Measurements from ENCODE around the gene DYNC2LI1.

DYNC2LI1 gene

DNA sequence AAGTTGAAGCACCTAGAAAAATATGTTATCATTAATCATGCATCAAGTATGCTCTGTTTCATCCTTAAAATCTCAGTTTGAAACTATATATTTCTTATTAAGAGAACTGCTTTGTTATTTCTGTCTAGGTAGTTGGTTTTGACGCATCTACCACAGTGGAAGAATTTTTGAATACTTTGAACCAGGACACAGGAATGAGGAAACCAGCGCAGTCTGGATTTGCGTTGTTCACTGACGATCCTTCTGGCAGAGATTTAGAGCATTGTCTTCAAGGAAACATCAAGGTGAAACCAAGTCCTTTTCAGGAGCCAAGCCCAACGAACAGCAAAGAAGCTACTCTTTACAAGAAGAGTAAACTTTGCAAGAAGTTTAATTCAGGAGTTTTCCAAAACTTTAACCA, 30.1 kb upstream of the DYNC2LI1 start:
- no peaks in the 10 kb centered on the region for H3K4me1 Mint-ChIP-seq
- no peaks in the 10 kb centered on the region for H3K9me3 Mint-ChIP-seq
- no peak for DNase-seq (ENCODE audit: low spot score in 2 of 2)
- no peak overlapping the region for H3K4me3 Mint-ChIP-seq
- no peak for ATAC-seq (replicated peaks; ENCODE audit: extremely low read depth, poor library complexity, severe bottlenecking)
- H3K36me3 Mint-ChIP-seq (ENCODE audit: insufficient read depth), result no peaks in the 10 kb centered on the region
- H3K27ac Mint-ChIP-seq (ENCODE audit: low read depth), result no peak overlapping the region
- peaks cover 10% of the 10 kb centered on the region for H3K27me3 Mint-ChIP-seq

DNA sequence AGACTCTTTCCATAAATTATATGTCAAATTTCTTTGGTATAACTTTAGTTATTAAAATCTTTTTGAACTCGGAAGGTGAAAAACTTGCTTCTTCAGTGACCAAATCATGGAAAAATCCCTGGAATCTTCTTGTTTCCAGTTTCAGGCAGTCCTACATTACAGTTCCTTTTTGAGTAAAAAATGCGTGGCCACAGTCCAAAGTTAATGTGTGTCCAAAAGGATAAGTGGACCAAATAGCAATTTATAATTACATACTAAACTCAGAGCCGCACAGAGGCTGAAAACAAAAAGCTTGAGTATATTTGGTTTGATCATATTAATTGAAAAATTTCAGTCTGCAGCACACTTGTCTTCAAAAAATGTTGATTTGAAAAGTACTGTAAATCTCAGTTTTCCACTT, 28.4 kb upstream of the DYNC2LI1 start:
- Mint-ChIP-seq H3K27ac (ENCODE audit: low read depth) (no peak overlapping the region), H3K9me3 (no peaks in the 10 kb centered on the region), H3K36me3 (ENCODE audit: insufficient read depth) (no peaks in the 10 kb centered on the region), H3K4me1 (no peaks in the 10 kb centered on the region), H3K4me3 (no peak overlapping the region), H3K27me3 (no peaks in the 10 kb centered on the region)
- DNase-seq (ENCODE audit: low spot score in 2 of 2) (no peak), ATAC-seq (replicated peaks; ENCODE audit: extremely low read depth, poor library complexity, severe bottlenecking) (no peak)

DNA sequence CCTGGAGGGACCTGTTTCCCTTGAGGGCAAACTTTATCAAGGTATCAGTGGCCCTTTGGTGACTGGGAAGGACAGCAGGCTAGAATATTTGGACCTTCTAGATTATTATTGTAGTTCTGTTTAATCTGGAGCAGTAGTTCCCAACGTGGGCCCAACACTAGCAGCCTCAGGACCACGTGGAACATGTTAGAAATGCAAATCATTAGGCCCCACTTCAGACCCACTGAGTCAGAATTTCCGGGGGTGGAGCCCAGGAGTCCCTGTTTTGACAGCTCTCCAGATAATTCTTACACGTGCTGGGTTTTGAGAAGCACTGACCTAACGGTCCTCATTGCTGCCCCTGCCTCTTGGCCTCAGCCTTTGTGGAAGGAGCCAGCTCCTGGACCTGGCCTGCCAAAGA, 25.5 kb upstream of the DYNC2LI1 start:
- H3K4me3 Mint-ChIP-seq, result no peak overlapping the region
- DNase-seq (ENCODE audit: low spot score in 2 of 2), result no peak
- no peaks in the 10 kb centered on the region for H3K27me3 Mint-ChIP-seq
- no peak for ATAC-seq (replicated peaks; ENCODE audit: extremely low read depth, poor library complexity, severe bottlenecking)
- no peak overlapping the region for H3K27ac Mint-ChIP-seq (ENCODE audit: low read depth)
- H3K36me3 Mint-ChIP-seq (ENCODE audit: insufficient read depth), result no peaks in the 10 kb centered on the region
- H3K9me3 Mint-ChIP-seq, result no peaks in the 10 kb centered on the region
- H3K4me1 Mint-ChIP-seq, result no peaks in the 10 kb centered on the region

DNA sequence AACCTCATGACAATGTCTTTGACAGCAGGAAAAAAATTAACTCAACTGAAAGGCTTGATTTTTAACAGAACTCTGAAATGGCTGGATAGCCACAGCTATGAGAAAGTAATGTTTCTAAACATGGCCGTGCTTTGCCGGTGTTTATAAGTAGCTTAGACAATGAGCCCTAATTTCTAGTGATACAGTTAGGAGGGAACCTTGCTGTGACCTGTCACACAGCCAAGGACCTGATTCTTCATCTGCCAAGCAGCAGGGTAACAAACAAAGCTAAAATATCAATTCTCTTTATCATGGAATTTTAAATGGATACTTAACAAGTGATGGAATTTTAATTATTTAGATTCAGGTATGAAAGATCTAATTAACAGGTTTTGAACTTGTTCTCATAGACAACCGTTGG, 24.3 kb upstream of the DYNC2LI1 start:
- H3K4me3 Mint-ChIP-seq, result no peak overlapping the region
- H3K36me3 Mint-ChIP-seq (ENCODE audit: insufficient read depth), result no peaks in the 10 kb centered on the region
- H3K27me3 Mint-ChIP-seq, result no peaks in the 10 kb centered on the region
- H3K27ac Mint-ChIP-seq (ENCODE audit: low read depth), result no peak overlapping the region
- H3K9me3 Mint-ChIP-seq, result no peaks in the 10 kb centered on the region
- DNase-seq (ENCODE audit: low spot score in 2 of 2) (no peak), ATAC-seq (replicated peaks; ENCODE audit: extremely low read depth, poor library complexity, severe bottlenecking) (no peak)
- no peaks in the 10 kb centered on the region for H3K4me1 Mint-ChIP-seq

DNA sequence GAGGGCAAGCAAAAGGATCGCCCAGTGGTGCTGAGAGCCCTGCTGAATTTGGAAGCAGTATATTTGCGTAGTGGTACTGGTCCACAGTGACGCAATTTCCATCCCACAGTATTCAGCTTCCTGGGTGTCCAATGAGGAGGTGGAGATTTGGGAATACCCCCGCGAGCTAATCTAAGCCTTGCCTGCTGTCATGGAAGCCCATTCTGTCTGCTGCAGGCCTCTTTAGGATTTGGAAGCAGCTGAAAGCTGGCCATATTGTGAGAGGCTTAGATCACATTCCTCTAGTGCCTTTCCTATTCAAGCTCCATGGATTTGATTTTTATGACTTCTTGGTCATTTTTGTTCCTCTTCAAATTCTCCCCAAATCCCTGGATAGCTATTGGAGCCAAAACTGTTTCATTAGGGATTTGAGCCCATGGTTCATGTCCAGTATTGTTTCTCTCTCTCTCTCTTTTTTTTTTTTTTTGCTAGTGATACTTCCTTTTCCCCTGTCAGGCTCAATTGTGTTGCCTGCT, 22.3 kb upstream of the DYNC2LI1 start:
- Mint-ChIP-seq H3K9me3 (no peaks in the 10 kb centered on the region), H3K4me3 (no peak overlapping the region)
- no peak for ATAC-seq (replicated peaks; ENCODE audit: extremely low read depth, poor library complexity, severe bottlenecking)

DNA sequence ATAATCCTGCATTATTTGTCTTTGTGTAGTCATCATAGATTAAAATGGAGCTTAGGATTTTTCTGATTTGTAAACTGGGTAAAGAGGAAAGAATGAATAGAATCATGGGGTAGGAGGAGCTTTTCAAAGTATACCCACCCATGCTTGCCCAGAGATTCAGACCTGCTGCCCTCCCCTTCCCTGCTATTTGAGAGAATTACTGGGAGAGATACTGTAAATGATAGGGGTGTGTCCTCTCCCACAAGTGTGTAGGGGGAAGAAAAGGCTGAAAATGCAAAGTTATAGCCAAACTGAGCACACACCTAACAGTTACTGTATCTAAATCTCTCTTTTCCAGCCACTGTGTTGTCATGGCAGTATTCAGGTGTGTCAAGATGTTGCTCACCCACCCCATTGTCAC, 21.5 kb upstream of the DYNC2LI1 start:
- no peaks in the 10 kb centered on the region for H3K36me3 Mint-ChIP-seq (ENCODE audit: insufficient read depth)
- no peak for DNase-seq (ENCODE audit: low spot score in 2 of 2)
- no peak overlapping the region for H3K27ac Mint-ChIP-seq (ENCODE audit: low read depth)
- no peak for ATAC-seq (replicated peaks; ENCODE audit: extremely low read depth, poor library complexity, severe bottlenecking)
- H3K4me1 Mint-ChIP-seq, result no peaks in the 10 kb centered on the region
- no peaks in the 10 kb centered on the region for H3K9me3 Mint-ChIP-seq
- H3K4me3 Mint-ChIP-seq, result no peak overlapping the region
- no peaks in the 10 kb centered on the region for H3K27me3 Mint-ChIP-seq

More for the DNA sequence above, 22.3 kb upstream of the DYNC2LI1 start:
- H3K27me3 Mint-ChIP-seq, result no peaks in the 10 kb centered on the region
- DNase-seq (ENCODE audit: low spot score in 2 of 2), result no peak
- H3K4me1 Mint-ChIP-seq, result no peaks in the 10 kb centered on the region
- no peak overlapping the region for H3K27ac Mint-ChIP-seq (ENCODE audit: low read depth)
- H3K36me3 Mint-ChIP-seq (ENCODE audit: insufficient read depth), result no peaks in the 10 kb centered on the region

DNA sequence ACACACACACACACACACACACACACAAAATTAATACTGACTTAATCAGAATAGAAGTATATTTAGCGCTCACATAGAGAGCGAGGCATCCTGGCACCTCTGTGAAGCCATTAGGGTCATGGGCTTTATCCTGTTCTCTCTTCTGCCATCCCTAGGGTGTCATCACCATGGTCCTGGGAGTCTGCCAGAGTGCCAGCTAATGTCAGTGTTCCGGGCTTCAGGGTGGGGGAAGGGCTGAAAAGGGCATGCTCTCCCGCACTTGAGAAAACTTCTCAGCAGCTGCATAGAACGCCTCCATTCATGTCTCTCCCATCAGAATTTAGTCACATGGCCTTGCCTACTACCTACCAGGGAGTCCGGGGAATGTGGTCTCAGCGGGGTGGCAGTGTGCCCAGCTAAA, 19.7 kb upstream of the DYNC2LI1 start:
- ATAC-seq (replicated peaks; ENCODE audit: extremely low read depth, poor library complexity, severe bottlenecking), result no peak
- Mint-ChIP-seq H3K4me3 (no peak overlapping the region), H3K36me3 (ENCODE audit: insufficient read depth) (no peaks in the 10 kb centered on the region), H3K4me1 (no peaks in the 10 kb centered on the region), H3K9me3 (no peaks in the 10 kb centered on the region), H3K27me3 (no peaks in the 10 kb centered on the region), H3K27ac (ENCODE audit: low read depth) (no peak overlapping the region)
- no peak for DNase-seq (ENCODE audit: low spot score in 2 of 2)

DNA sequence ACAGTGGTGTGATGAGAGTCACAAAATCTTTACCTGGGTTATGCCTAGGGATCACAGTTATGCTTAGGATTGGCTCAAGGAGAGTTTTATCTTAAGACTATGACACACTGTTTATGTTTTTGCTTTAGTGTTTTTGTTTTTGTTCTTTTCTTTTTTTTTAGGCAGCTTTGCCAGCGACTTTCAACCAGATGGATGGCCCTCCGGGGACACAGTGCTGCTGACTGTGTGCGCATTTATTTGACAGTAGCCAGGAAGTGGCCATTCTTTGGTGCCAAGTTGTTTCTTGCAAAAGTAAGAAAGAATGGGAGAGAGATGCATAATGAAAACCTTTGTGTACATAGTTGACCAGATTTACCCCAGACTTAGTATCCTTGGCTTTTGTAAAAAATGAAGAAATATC, 15.1 kb upstream of the DYNC2LI1 start:
- Mint-ChIP-seq H3K4me1 (no peaks in the 10 kb centered on the region), H3K9me3 (no peaks in the 10 kb centered on the region), H3K4me3 (no peak overlapping the region), H3K36me3 (ENCODE audit: insufficient read depth) (no peaks in the 10 kb centered on the region), H3K27ac (ENCODE audit: low read depth) (no peak overlapping the region), H3K27me3 (no peaks in the 10 kb centered on the region)
- DNase-seq (ENCODE audit: low spot score in 2 of 2), result no peak
- no peak for ATAC-seq (replicated peaks; ENCODE audit: extremely low read depth, poor library complexity, severe bottlenecking)

DNA sequence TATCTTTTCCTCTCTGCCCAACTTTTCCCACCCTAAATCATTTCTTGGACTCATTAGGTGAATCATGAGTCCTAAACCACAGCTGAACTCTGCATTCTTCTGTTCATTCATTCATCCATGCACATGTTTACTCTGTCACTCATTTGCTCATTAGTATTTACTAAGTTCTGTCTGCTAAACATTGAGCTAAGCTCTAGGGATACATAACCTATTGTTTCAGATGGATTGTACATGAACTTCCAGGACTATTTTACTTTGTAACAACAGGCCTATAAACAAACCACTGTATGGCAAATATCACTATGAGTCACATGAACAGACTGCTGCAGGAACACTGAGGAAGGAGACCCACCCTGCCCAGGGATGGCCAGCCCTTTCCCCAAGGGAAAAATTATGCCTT, 14.6 kb upstream of the DYNC2LI1 start:
- Mint-ChIP-seq H3K4me3 (no peak overlapping the region), H3K27ac (ENCODE audit: low read depth) (no peak overlapping the region), H3K36me3 (ENCODE audit: insufficient read depth) (no peaks in the 10 kb centered on the region), H3K9me3 (no peaks in the 10 kb centered on the region), H3K4me1 (no peaks in the 10 kb centered on the region), H3K27me3 (no peaks in the 10 kb centered on the region)
- DNase-seq (ENCODE audit: low spot score in 2 of 2) (no peak), ATAC-seq (replicated peaks; ENCODE audit: extremely low read depth, poor library complexity, severe bottlenecking) (no peak)

DNA sequence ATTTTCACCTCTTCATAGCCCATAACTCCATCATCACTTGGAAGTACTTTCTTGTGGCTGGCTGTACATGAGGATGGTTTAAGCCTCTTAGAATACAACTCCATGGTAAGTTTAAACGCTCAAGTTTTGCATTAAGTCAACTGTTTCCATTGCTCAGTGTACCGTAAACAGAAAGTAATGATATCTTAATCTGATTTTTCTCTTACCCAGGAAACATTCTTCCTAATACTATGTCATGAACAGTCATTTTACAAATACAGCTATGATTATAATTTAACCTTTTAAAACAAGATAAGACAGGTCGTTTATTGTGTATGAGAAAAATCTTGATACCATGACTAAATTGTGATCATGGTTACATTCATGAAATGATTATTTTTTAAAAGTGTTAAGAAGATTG, 11.6 kb upstream of the DYNC2LI1 start:
- H3K36me3 Mint-ChIP-seq (ENCODE audit: insufficient read depth), result no peaks in the 10 kb centered on the region
- H3K27me3 Mint-ChIP-seq, result no peaks in the 10 kb centered on the region
- no peak for ATAC-seq (replicated peaks; ENCODE audit: extremely low read depth, poor library complexity, severe bottlenecking)
- no peaks in the 10 kb centered on the region for H3K9me3 Mint-ChIP-seq
- no peaks in the 10 kb centered on the region for H3K4me1 Mint-ChIP-seq
- no peak for DNase-seq (ENCODE audit: low spot score in 2 of 2)
- no peak overlapping the region for H3K27ac Mint-ChIP-seq (ENCODE audit: low read depth)
- H3K4me3 Mint-ChIP-seq, result no peak overlapping the region

DNA sequence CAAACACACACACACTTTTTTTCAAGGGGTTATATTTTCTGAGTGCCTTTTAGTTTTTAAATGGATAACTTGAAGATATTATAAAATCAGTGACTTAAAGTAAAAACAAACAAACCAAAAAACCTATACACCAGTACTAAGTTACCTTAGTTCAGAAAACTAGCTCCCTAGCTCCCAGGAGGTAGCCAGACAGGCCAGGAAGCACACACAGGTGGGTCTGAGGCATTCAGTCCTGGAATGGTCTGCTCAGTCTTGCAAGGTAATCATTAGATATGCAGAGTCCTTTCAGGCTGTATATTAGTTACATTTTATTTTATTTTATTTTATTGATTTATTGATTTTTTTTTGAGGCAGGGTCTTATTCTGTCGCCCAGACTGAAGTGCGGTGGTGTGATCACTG, 10.7 kb upstream of the DYNC2LI1 start:
- DNase-seq (ENCODE audit: low spot score in 2 of 2), result no peak
- H3K4me1 Mint-ChIP-seq, result no peaks in the 10 kb centered on the region
- no peak for ATAC-seq (replicated peaks; ENCODE audit: extremely low read depth, poor library complexity, severe bottlenecking)
- H3K36me3 Mint-ChIP-seq (ENCODE audit: insufficient read depth), result no peaks in the 10 kb centered on the region
- no peaks in the 10 kb centered on the region for H3K27me3 Mint-ChIP-seq
- no peak overlapping the region for H3K4me3 Mint-ChIP-seq
- no peak overlapping the region for H3K27ac Mint-ChIP-seq (ENCODE audit: low read depth)
- H3K9me3 Mint-ChIP-seq, result no peaks in the 10 kb centered on the region

DNA sequence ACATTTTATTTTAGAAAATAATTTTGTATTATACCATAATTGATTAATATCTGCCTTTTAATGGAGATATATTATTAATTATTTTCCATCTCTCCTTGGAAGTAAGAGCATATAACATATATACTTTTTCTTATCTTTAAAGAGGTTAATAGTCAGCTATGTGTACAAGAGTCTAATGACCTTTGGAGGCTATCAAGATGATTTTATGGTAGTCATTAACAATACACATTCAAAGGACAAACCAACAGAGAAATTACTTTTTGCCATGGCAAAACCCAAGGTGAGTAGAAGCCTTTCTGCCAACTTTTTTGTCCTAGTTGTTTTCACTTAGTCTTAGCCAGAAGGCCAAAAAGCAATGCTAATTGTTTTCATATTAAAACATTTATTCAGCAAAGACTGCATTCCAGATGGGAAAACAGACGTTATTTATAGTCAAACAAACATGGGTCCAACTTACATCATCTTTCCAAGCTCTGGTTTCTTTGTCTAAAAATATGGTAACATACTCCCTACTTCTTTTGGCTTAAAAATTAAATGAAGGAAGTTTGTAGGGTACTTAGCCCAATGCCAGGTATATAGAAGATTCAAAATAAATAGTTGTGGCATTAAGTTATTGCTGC, 9.6 kb upstream of the DYNC2LI1 start:
- H3K27ac Mint-ChIP-seq (ENCODE audit: low read depth), result no peak overlapping the region
- ATAC-seq (replicated peaks; ENCODE audit: extremely low read depth, poor library complexity, severe bottlenecking), result no peak

DNA sequence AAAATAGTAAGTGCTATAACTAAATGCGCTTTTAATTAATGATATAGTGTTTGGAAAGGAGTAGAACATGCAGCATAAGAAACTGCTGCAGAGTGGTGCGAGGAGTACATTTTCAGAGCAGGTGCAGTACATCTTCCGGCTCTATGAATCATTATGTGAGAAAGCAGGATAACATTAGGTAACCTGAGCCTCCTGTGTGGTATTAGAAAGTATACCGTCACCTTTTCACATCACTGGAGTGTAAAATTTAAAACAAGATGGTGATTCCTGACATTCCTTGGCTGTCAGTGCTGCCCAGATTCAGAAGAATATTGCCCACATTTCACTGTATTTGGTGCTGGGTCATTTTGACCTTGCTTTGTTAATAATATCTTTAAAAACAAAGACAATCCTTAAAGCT, 7.8 kb upstream of the DYNC2LI1 start:
- ATAC-seq (replicated peaks; ENCODE audit: extremely low read depth, poor library complexity, severe bottlenecking) (no peak), DNase-seq (ENCODE audit: low spot score in 2 of 2) (no peak)
- no peaks in the 10 kb centered on the region for H3K9me3 Mint-ChIP-seq
- no peaks in the 10 kb centered on the region for H3K36me3 Mint-ChIP-seq (ENCODE audit: insufficient read depth)
- no peaks in the 10 kb centered on the region for H3K4me1 Mint-ChIP-seq
- no peaks in the 10 kb centered on the region for H3K27me3 Mint-ChIP-seq
- no peak overlapping the region for H3K27ac Mint-ChIP-seq (ENCODE audit: low read depth)
- H3K4me3 Mint-ChIP-seq, result no peak overlapping the region

More for the DNA sequence above, 9.6 kb upstream of the DYNC2LI1 start:
- Mint-ChIP-seq H3K36me3 (ENCODE audit: insufficient read depth) (no peaks in the 10 kb centered on the region), H3K4me1 (no peaks in the 10 kb centered on the region), H3K9me3 (no peaks in the 10 kb centered on the region), H3K4me3 (no peak overlapping the region), H3K27me3 (no peaks in the 10 kb centered on the region)
- no peak for DNase-seq (ENCODE audit: low spot score in 2 of 2)
